ENCODE results near the gene ITGB2. TPM values are rescaled to one million over a fixed set of nuclear protein-coding genes. Genes with fewer than 3 reads are reported as not detected.

Gene ITGB2
- total RNA-seq, 1 experiment from 2014 or later = 45.1 TPM

DNA sequence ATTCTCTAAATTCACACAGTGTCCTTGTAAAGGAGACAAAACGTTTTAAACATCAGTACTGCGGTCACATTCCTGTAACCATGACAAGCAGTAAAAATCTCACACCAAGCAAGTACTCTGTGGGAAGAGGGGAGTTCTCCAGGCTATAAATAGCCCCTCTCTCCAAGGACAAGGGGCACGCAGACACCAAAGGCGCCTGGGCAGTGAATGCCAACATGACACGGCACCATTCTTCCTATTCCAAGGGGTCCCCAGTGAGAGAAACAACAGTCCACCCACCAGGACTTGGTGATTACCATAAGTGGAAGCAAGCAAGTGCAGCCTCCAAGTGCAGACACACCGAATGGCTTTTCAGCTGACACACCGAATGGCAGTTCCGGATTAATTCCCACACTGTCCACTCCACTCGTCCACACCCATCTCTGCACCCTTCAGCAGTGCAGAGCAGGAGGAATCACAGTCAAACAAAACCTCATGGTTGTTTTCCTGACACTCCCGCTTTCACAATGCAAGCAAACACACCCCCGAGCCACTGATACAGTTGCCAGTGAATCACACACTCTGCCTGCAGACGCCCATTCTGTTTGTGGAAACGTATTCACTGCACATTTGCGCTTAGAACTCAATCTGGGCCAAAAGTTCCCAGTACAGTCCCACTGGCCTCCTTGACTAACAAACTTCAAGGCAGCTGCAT lies 49.0 kb downstream of the ITGB2 start:
- Histone ChIP-seq H3F3A (ENCODE audit: low read length, unreplicated experiment) (peaks cover 7% of the 10 kb centered on the region), H3K4me1 (ENCODE audit: insufficient read depth, low read length) (peaks cover 64% of the 10 kb centered on the region), H3K79me2 (ENCODE audit: low read length) (peaks cover 74% of the 10 kb centered on the region), H3K27ac (ENCODE audit: low read length) (peak overlapping the region; percentile 82), H3K9ac (ENCODE audit: low read length) (peak overlapping the region; percentile 85), H3K9me3 (ENCODE audit: low read length) (no peaks in the 10 kb centered on the region), H3K4me3 (ENCODE audit: low read length) (peak overlapping the region; percentile 80), H2AFZ (ENCODE audit: low read length) (no peak overlapping the region), H3K4me2 (ENCODE audit: low read length) (peak overlapping the region; percentile 95), H3K9me2 (replicated peaks; ENCODE audit: low read length) (no peaks in the 10 kb centered on the region), H3K36me3 (ENCODE audit: low read depth, low read length) (peaks cover 24% of the 10 kb centered on the region), H3K27me3 (ENCODE audit: low read length) (no peaks in the 10 kb centered on the region), H4K20me1 (ENCODE audit: low read length) (peaks cover 44% of the 10 kb centered on the region)
- intact Hi-C loops (cut with micrococcal nuclease) = loop anchor here (2.0 to 10.0 kb wide), 2 partner anchors 55 to 253 kb away; no protein-coding TSS in a partner anchor
- CTCF ChIA-PET = interaction anchor here (0.6 kb wide), 1 partner anchor 56 kb away, joined by 5 read pairs; no protein-coding TSS in a partner anchor
- TF ChIP-seq EZH2 (IDR thresholded peaks at IDR 0.05; ENCODE audit: low read length, unreplicated experiment) (no peak), EZH2phosphoT487 (IDR thresholded peaks at IDR 0.05; ENCODE audit: borderline replicate concordance, low read length) (no peak)
- TF ChIP-seq, protein P1, sequence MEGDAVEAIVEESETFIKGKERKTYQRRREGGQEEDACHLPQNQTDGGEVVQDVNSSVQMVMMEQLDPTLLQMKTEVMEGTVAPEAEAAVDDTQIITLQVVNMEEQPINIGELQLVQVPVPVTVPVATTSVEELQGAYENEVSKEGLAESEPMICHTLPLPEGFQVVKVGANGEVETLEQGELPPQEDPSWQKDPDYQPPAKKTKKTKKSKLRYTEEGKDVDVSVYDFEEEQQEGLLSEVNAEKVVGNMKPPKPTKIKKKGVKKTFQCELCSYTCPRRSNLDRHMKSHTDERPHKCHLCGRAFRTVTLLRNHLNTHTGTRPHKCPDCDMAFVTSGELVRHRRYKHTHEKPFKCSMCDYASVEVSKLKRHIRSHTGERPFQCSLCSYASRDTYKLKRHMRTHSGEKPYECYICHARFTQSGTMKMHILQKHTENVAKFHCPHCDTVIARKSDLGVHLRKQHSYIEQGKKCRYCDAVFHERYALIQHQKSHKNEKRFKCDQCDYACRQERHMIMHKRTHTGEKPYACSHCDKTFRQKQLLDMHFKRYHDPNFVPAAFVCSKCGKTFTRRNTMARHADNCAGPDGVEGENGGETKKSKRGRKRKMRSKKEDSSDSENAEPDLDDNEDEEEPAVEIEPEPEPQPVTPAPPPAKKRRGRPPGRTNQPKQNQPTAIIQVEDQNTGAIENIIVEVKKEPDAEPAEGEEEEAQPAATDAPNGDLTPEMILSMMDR (conservative IDR thresholded peaks at IDR 0.05; ENCODE audit: low read depth, low read length) = no peak
- DNase-seq (peak; percentile 94), ATAC-seq (peak; percentile 51)
- BruUV-seq (replicated peaks) = TSS peak; percentile 29
- POLR2A ChIA-PET (ENCODE audit: unreplicated experiment) = interaction anchor here (0.5 kb wide), 1 partner anchor 53 kb away, joined by 3 read pairs; no protein-coding TSS in a partner anchor

DNA sequence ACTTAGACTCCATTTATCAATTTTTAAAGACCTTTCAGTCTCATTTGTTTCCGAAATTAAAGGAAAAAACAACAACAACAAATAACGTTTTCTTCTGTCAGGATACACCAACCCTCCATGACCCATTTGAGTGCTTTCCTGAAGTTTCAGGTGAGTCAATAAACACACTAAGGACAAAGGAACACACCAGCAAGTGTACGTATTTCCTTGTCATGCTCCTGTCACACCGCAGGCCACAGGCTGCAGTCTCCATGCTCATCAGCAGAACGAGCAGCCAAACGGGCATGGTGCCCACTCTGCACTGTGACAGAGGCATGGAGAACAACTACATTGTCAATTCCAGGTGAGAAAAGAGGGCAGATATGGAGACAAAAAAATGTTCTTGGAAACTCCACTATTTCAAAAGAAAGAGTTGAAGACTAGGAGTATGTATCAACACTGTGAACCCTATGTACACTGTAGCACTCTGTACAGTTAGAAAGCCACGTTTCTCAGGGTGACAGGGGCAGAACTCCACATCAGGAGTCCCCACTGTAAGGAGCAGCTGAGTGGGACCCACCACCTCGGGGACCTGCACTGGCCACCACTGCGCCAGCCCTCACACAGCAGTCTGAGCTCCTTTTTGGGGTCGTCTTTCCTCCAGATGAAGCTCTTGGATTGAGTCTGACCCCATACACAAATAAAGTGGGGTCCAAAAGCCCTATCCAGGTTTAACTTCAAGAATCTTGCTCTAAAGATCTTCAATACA lies 49.8 kb downstream of the ITGB2 start:
- ATAC-seq (no peak), DNase-seq (peak; percentile 78)
- Histone ChIP-seq H3K4me1 (ENCODE audit: insufficient read depth, low read length) (peaks cover 70% of the 10 kb centered on the region), H3K4me2 (ENCODE audit: low read length) (peak overlapping the region; percentile 95), H3K4me3 (ENCODE audit: low read length) (peak overlapping the region; percentile 80), H3K36me3 (ENCODE audit: low read depth, low read length) (peaks cover 26% of the 10 kb centered on the region), H4K20me1 (ENCODE audit: low read length) (peaks cover 52% of the 10 kb centered on the region), H3K9me2 (replicated peaks; ENCODE audit: low read length) (no peaks in the 10 kb centered on the region), H3K27ac (ENCODE audit: low read length) (peak overlapping the region; percentile 82), H3K9ac (ENCODE audit: low read length) (peak overlapping the region; percentile 85), H3K9me3 (ENCODE audit: low read length) (no peaks in the 10 kb centered on the region), H3K79me2 (ENCODE audit: low read length) (peaks cover 82% of the 10 kb centered on the region), H2AFZ (ENCODE audit: low read length) (no peak overlapping the region), H3F3A (ENCODE audit: low read length, unreplicated experiment) (peaks cover 7% of the 10 kb centered on the region), H3K27me3 (ENCODE audit: low read length) (no peaks in the 10 kb centered on the region)
- no TSS peak for BruUV-seq (replicated peaks)
- ChIA-PET CTCF (no interaction called here), POLR2A (ENCODE audit: unreplicated experiment) (interaction anchor here (0.5 kb wide), 1 partner anchor 54 kb away, joined by 3 read pairs; no protein-coding TSS in a partner anchor)
- TF ChIP-seq EZH2phosphoT487 (IDR thresholded peaks at IDR 0.05; ENCODE audit: borderline replicate concordance, low read length) (no peak), EZH2 (IDR thresholded peaks at IDR 0.05; ENCODE audit: low read length, unreplicated experiment) (no peak)
- TF ChIP-seq, protein P1 (conservative IDR thresholded peaks at IDR 0.05; ENCODE audit: low read depth, low read length) = no peak
- intact Hi-C loops (cut with micrococcal nuclease) = loop anchor here (2.0 to 10.0 kb wide), 2 partner anchors 54 to 254 kb away; no protein-coding TSS in a partner anchor
